H1 (cell line): ENCODE results near the gene NOS1AP. TPM values are rescaled to one million over a fixed set of nuclear protein-coding genes. Genes with fewer than 3 reads are reported as not detected.

Experiments
- ATF3 ChIP-seq: IDR thresholded peaks from 2 replicates; pipeline ENCODE4 v1.6.1; 2011; ENCODE audit warnings: low read depth, mild to moderate bottlenecking, low read length; ENCODE audit not compliant: insufficient read depth
- GABPA ChIP-seq: IDR thresholded peaks from 2 replicates; pipeline ENCODE4 v1.6.1; 2011; ENCODE audit warnings: mild to moderate bottlenecking, low read length, moderate library complexity, borderline replicate concordance; ENCODE audit not compliant: insufficient read depth
- KDM1A ChIP-seq: fragments of 200-600, 300-600 bp; sonication (generic); IDR thresholded peaks from 2 replicates; pipeline ENCODE4 v1.7.1; 2016; ENCODE audit warnings: mild to moderate bottlenecking, low read length, borderline replicate concordance
- NANOG ChIP-seq: IDR thresholded peaks from 2 replicates; pipeline ENCODE4 v1.6.1; 2011; ENCODE audit warnings: low read length, low read depth, mild to moderate bottlenecking, inconsistent platforms; ENCODE audit not compliant: insufficient read depth, poor library complexity, severe bottlenecking
- POU5F1 ChIP-seq: IDR thresholded peaks from 2 replicates; pipeline ENCODE4 v1.6.1; 2011; ENCODE audit warnings: low read depth, mild to moderate bottlenecking, low read length, moderate library complexity
- RXRA ChIP-seq: IDR thresholded peaks from 2 replicates; pipeline ENCODE4 v1.6.1; 2011; ENCODE audit warnings: low read depth, mild to moderate bottlenecking, low read length, moderate library complexity; ENCODE audit not compliant: insufficient read depth
- SP4 ChIP-seq: IDR thresholded peaks from 2 replicates; pipeline ENCODE4 v1.6.1; 2012; ENCODE audit warnings: low read length, inconsistent platforms
- USF2 ChIP-seq: IDR thresholded peaks from 2 replicates; pipeline ENCODE4 v1.6.1; 2011; ENCODE audit warnings: low read length, improper control_type of control experiment
- polyA plus RNA-seq, 7 experiments: library from polyadenylated mRNA; depleted of rRNA in 3 of 7; stranded (reverse) in 5 of 7; unstranded in 2 of 7; fragments of >200 nt in 5 of 7; fragments of 200-250 nt in 2 of 7; gene quantifications; 1 replicate in 5 of 7; 2 replicates in 1 of 7; 4 replicates in 1 of 7; pipeline versions ENCODE4 v1.2.1 to v1.2.3, GENCODE V29; 2011 to 2013; ENCODE audit warnings: missing spikeins in 2 of 7, mixed read lengths in 2 of 7
- total RNA-seq: library from RNA; stranded (reverse); fragmentation: NEBNext Ultra II Directional; extraction: Animal tissue kit (Norgen Biotek cat#: 25700); gene quantifications from 2 replicates; pipeline ENCODE4 v1.2.1, GENCODE V29; 2021

NOS1AP gene
- total and polyA plus RNA-seq, 2 of the 8 experiments (the other 6 are each of a cell fraction or from before 2014, with no cell fraction given): 2.4 to 12.1 TPM

GRCh38 chr1:162264108-162264507 lies 194.6 kb downstream of the NOS1AP start (continued):
- TF ChIP-seq ATF3 (no peak), RXRA (no peak), NANOG (no peak), POU5F1 (no peak), SP4 (no peak), KDM1A (no peak), GABPA (no peak), USF2 (no peak)
